ENCODE results near the gene CA5A. TPM values are rescaled to one million over a fixed set of nuclear protein-coding genes. Genes with fewer than 3 reads are reported as not detected.

The CA5A gene
- total and polyA plus RNA-seq, 2 of the 13 experiments (the other 11 are each of a cell fraction or from before 2014, with no cell fraction given): 66.8 to 106 TPM

- TF ChIP-seq, protein P1, sequence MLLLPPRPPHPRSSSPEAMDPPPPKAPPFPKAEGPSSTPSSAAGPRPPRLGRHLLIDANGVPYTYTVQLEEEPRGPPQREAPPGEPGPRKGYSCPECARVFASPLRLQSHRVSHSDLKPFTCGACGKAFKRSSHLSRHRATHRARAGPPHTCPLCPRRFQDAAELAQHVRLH (CRISPR knock-in tag; IDR thresholded peaks at IDR 0.05; ENCODE audit: borderline replicate concordance, low read depth): peak; percentile 98; the same call in 1 of the 2 replicates
- TF ChIP-seq, protein P2, sequence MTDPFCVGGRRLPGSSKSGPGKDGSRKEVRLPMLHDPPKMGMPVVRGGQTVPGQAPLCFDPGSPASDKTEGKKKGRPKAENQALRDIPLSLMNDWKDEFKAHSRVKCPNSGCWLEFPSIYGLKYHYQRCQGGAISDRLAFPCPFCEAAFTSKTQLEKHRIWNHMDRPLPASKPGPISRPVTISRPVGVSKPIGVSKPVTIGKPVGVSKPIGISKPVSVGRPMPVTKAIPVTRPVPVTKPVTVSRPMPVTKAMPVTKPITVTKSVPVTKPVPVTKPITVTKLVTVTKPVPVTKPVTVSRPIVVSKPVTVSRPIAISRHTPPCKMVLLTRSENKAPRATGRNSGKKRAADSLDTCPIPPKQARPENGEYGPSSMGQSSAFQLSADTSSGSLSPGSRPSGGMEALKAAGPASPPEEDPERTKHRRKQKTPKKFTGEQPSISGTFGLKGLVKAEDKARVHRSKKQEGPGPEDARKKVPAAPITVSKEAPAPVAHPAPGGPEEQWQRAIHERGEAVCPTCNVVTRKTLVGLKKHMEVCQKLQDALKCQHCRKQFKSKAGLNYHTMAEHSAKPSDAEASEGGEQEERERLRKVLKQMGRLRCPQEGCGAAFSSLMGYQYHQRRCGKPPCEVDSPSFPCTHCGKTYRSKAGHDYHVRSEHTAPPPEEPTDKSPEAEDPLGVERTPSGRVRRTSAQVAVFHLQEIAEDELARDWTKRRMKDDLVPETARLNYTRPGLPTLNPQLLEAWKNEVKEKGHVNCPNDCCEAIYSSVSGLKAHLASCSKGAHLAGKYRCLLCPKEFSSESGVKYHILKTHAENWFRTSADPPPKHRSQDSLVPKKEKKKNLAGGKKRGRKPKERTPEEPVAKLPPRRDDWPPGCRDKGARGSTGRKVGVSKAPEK (CRISPR knock-in tag; IDR thresholded peaks at IDR 0.05; ENCODE audit: borderline replicate concordance): peak; percentile 88
- TF ChIP-seq ZBTB1 (CRISPR knock-in tag; IDR thresholded peaks at IDR 0.05; ENCODE audit: borderline replicate concordance) (no peak), HMG20B (CRISPR knock-in tag; conservative IDR thresholded peaks at IDR 0.05) (peak; percentile 85), STAT5B (CRISPR knock-in tag; IDR thresholded peaks at IDR 0.05) (peak; percentile 64; the same call in 1 of the 2 replicates), KAT7 (CRISPR knock-in tag; IDR thresholded peaks at IDR 0.05; ENCODE audit: borderline replicate concordance) (peak; percentile 83), ADNP (CRISPR knock-in tag; IDR thresholded peaks at IDR 0.05) (0 out of 2 replicates have a peak, but pooled peaks have one; percentile 20), SAFB2 (CRISPR knock-in tag; IDR thresholded peaks at IDR 0.05; ENCODE audit: borderline replicate concordance, low read depth) (no peak), ZNF431 (CRISPR knock-in tag; IDR thresholded peaks at IDR 0.05; ENCODE audit: borderline replicate concordance, low read depth) (0 out of 2 replicates have a peak, but pooled peaks have one; percentile 15), ZBTB37 (CRISPR knock-in tag; IDR thresholded peaks at IDR 0.05) (peak; percentile 87), MTERF4 (CRISPR knock-in tag; IDR thresholded peaks at IDR 0.05) (0 out of 2 replicates have a peak, but pooled peaks have one; percentile 25), E2F1 (CRISPR knock-in tag; IDR thresholded peaks at IDR 0.05) (no peak), REXO4 (CRISPR knock-in tag; IDR thresholded peaks at IDR 0.05; ENCODE audit: borderline replicate concordance) (no peak), ZZZ3 (CRISPR knock-in tag; IDR thresholded peaks at IDR 0.05; ENCODE audit: borderline replicate concordance) (no peak), CENPT (CRISPR knock-in tag; IDR thresholded peaks at IDR 0.05; ENCODE audit: low read depth) (no peak)
- TF ChIP-seq, protein P3, sequence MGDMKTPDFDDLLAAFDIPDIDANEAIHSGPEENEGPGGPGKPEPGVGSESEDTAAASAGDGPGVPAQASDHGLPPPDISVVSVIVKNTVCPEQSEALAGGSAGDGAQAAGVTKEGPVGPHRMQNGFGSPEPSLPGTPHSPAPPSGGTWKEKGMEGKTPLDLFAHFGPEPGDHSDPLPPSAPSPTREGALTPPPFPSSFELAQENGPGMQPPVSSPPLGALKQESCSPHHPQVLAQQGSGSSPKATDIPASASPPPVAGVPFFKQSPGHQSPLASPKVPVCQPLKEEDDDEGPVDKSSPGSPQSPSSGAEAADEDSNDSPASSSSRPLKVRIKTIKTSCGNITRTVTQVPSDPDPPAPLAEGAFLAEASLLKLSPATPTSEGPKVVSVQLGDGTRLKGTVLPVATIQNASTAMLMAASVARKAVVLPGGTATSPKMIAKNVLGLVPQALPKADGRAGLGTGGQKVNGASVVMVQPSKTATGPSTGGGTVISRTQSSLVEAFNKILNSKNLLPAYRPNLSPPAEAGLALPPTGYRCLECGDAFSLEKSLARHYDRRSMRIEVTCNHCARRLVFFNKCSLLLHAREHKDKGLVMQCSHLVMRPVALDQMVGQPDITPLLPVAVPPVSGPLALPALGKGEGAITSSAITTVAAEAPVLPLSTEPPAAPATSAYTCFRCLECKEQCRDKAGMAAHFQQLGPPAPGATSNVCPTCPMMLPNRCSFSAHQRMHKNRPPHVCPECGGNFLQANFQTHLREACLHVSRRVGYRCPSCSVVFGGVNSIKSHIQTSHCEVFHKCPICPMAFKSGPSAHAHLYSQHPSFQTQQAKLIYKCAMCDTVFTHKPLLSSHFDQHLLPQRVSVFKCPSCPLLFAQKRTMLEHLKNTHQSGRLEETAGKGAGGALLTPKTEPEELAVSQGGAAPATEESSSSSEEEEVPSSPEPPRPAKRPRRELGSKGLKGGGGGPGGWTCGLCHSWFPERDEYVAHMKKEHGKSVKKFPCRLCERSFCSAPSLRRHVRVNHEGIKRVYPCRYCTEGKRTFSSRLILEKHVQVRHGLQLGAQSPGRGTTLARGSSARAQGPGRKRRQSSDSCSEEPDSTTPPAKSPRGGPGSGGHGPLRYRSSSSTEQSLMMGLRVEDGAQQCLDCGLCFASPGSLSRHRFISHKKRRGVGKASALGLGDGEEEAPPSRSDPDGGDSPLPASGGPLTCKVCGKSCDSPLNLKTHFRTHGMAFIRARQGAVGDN (CRISPR knock-in tag; IDR thresholded peaks at IDR 0.05): peak; percentile 97
These were observed at the start of gene CA5A (continued) for GRCh38 chr16:87936375-87937230.
